Measurements from ENCODE around the gene LBH. TPM values are rescaled to one million over a fixed set of nuclear protein-coding genes. Genes with fewer than 3 reads are reported as not detected.

Gene LBH
- total and polyA plus RNA-seq, 7 donors = 4.2 to 51.8 (median 20.0) TPM

DNA sequence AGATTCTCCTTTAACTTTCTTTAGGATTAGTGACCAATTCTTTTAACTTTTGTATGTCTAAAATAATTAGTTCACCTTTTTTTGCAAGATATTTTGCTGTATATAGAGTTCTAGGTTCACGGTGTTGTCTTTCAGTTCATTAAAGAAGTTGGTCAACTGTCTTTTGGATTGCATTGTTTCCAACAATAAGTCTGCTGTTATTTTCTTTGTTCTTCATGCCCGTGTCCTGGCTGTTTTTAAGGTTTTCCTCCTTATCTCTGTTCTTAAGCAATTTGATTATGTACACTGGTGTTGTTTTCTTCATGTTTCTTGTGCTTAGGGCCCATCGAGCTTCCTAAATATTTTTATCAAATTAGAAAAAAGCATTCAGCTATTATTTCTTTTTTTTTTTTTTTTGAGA, 54.4 kb downstream of the LBH start:
- Histone ChIP-seq H3K36me3 (no peaks in the 10 kb centered on the region), H3K9me3 (no peaks in the 10 kb centered on the region), H3K27me3 (no peaks in the 10 kb centered on the region), H3K4me1 (peaks cover 0 to 14% (median 6%) of the 10 kb centered on the region in 4 donors), H3K27ac (no peak overlapping the region), H3K4me3 (no peak overlapping the region)
- TF ChIP-seq POLR2A (IDR thresholded peaks at IDR 0.05) (no peak), POLR2AphosphoS5 (IDR thresholded peaks at IDR 0.05) (no peak), EP300 (IDR thresholded peaks at IDR 0.05) (no peak)
- TF ChIP-seq, protein P1, sequence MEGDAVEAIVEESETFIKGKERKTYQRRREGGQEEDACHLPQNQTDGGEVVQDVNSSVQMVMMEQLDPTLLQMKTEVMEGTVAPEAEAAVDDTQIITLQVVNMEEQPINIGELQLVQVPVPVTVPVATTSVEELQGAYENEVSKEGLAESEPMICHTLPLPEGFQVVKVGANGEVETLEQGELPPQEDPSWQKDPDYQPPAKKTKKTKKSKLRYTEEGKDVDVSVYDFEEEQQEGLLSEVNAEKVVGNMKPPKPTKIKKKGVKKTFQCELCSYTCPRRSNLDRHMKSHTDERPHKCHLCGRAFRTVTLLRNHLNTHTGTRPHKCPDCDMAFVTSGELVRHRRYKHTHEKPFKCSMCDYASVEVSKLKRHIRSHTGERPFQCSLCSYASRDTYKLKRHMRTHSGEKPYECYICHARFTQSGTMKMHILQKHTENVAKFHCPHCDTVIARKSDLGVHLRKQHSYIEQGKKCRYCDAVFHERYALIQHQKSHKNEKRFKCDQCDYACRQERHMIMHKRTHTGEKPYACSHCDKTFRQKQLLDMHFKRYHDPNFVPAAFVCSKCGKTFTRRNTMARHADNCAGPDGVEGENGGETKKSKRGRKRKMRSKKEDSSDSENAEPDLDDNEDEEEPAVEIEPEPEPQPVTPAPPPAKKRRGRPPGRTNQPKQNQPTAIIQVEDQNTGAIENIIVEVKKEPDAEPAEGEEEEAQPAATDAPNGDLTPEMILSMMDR (IDR thresholded peaks at IDR 0.05) = no peak
- no peak for DNase-seq
- 86 to 93% methylated on average over 3 of the region's 3 CpGs for WGBS, 2 donors
- intact Hi-C loops (cut with DNase I) = no loop called here

DNA sequence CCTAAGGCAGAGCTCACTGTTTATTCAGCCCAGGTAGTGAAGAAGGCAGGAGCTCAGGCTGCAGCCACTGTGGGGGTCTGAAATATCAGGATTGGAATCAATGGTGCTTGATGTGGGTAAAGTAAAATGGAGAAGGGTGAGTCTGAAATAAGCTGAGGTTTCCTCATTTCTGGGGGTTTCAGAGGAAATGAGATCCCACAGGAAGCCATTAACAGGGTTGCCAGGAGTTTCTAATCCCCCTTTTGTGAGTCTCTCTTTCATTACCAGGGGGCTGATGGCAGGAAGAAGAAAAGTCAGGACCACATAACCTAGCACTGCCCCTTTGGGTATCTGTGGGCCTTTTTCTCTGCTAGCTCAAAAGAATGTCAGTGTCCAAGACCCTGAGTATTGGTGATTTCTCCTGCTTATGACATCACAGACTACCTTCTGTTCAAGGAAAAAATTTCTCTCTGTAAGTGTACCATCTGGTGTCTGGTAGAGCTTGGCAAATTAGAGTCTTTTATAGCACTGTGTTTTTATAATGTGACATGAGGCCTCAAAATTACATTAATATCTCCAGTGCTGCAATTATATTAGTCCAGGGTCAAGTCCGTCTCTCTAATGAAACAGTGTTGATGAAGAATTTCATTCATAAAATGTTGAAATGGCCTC, 56.0 kb downstream of the LBH start:
- Histone ChIP-seq H3K9me3 (no peaks in the 10 kb centered on the region), H3K36me3 (no peaks in the 10 kb centered on the region), H3K4me1 (peaks cover 0 to 9% (median 4%) of the 10 kb centered on the region in 4 donors), H3K27ac (no peak overlapping the region), H3K27me3 (no peaks in the 10 kb centered on the region), H3K4me3 (no peak overlapping the region)
- intact Hi-C loops (cut with DNase I) = no loop called here
- TF ChIP-seq POLR2A (IDR thresholded peaks at IDR 0.05) (no peak), POLR2AphosphoS5 (IDR thresholded peaks at IDR 0.05) (no peak), EP300 (IDR thresholded peaks at IDR 0.05) (no peak)
- TF ChIP-seq, protein P1 (IDR thresholded peaks at IDR 0.05) = no peak
- DNase-seq = no peak
- 84 to 92% methylated on average over 1 of the region's 1 CpG for WGBS, 2 donors

DNA sequence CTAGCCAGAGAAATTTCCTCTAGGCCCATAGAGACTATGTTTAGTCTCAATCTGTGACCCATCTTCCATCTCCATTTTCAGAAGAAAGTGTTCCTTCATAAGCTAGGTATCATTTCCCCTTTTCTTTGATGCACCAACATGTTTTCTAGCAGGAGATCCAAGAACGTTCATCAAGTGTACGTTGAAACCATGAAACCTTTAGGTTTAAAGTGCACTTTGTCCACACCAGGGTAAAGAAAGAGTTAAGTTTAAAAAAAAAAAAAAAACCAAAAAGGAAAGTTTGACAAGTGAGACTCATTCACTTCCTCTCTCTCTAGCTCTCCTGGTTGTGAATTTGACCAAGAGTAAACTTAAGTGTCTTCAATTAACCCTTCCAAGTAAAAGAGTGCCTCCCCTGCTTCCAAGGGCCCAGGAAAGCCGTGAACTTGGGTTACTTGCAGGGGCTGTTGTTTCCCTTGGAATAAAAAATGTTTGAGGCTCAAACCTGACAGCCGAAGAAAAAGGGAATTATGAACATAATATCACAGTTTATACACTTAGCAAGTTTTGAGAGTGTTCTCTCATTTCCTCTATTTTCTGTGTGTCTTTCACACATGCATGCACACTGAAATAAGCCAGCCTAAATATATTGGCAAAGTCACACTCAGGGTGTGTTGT, 56.7 kb downstream of the LBH start:
- Histone ChIP-seq H3K4me3 (no peak overlapping the region), H3K27me3 (no peaks in the 10 kb centered on the region), H3K9me3 (no peaks in the 10 kb centered on the region), H3K4me1 (peaks cover 0 to 14% (median 6%) of the 10 kb centered on the region in 4 donors), H3K27ac (no peak overlapping the region), H3K36me3 (no peaks in the 10 kb centered on the region)
- TF ChIP-seq POLR2AphosphoS5 (IDR thresholded peaks at IDR 0.05) (no peak), EP300 (IDR thresholded peaks at IDR 0.05) (no peak), POLR2A (IDR thresholded peaks at IDR 0.05) (no peak)
- TF ChIP-seq, protein P1 (IDR thresholded peaks at IDR 0.05) = no peak
- intact Hi-C loops (cut with DNase I) = no loop called here
- no peak for DNase-seq
- WGBS, 2 donors = 49 to 76% methylated on average over 4 of the region's 4 CpGs

DNA sequence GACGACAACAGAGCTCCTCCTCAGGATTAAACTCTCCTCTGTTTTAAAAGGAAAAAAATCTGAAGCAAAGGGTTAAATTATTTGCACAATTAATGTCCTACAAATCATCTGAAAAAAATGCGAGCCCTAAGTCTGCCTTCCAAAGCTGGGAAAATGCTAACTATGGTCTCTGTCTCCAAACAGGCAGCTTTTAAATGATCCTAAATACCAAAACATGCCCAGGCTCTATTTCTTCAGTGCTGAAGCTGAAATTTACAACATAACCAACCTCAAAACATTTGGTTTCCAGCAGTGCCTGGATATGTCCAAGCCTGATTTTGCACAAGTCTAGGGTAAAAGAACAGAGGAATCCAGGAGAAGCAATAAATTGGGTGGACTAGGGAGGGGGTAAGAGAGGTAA, 57.2 kb downstream of the LBH start:
- DNase-seq = no peak
- intact Hi-C loops (cut with DNase I) = no loop called here
- no peaks in the 10 kb centered on the region for H3K27me3 ChIP-seq
- TF ChIP-seq POLR2A (IDR thresholded peaks at IDR 0.05) (no peak), EP300 (IDR thresholded peaks at IDR 0.05) (no peak), POLR2AphosphoS5 (IDR thresholded peaks at IDR 0.05) (no peak)
- H3K4me3 ChIP-seq = no peak overlapping the region
- no peaks in the 10 kb centered on the region for H3K9me3 ChIP-seq
- WGBS, 2 donors = 61 to 84% methylated on average over 2 of the region's 2 CpGs
- no peaks in the 10 kb centered on the region for H3K36me3 ChIP-seq
- peaks cover 0 to 19% (median 11%) of the 10 kb centered on the region in 4 donors for H3K4me1 ChIP-seq
- H3K27ac ChIP-seq = no peak overlapping the region

DNA sequence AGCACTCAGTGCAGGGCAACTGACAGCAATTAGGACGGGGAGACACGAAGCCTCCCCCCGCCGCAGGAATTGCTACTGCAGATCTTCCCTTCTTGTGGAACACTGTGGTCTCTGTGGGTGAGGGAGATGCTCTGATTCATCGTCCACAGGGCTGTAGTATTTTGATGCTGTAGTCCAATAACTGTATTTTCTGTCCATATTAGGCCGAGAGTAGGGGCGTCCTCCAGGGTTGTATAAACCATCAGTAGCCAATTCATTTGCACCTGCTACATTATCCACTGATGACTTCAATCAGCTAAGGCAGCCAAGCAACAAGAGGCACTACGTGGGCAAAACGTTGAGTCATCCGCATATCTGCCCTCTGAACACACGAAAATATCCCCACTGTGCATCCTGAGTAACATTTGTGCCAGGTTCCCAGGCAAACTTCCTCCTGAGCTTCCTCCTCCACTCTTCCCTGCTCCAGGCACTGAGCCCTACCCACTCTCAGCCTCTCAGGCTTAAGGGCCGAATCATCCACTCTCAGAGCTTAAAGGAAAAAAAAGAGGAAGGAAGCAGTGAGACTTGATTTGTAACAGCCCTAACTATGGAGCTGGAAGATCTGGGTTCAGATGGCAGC, 62.1 kb downstream of the LBH start:
- no peaks in the 10 kb centered on the region for H3K9me3 ChIP-seq
- H3K4me3 ChIP-seq = no peak overlapping the region
- peaks cover 0 to 21% (median 12%) of the 10 kb centered on the region in 4 donors for H3K4me1 ChIP-seq
- no peak for DNase-seq
- 56 to 67% methylated on average over 12 of the region's 12 CpGs for WGBS, 2 donors
- no peaks in the 10 kb centered on the region for H3K36me3 ChIP-seq
- intact Hi-C loops (cut with DNase I) = no loop called here
- TF ChIP-seq POLR2AphosphoS5 (IDR thresholded peaks at IDR 0.05) (no peak), EP300 (IDR thresholded peaks at IDR 0.05) (no peak), POLR2A (IDR thresholded peaks at IDR 0.05) (no peak)
- TF ChIP-seq, protein P1 (IDR thresholded peaks at IDR 0.05) = no peak
- peak overlapping the region; percentile 16 to 74 (median 50) for H3K27ac ChIP-seq
- H3K27me3 ChIP-seq = no peaks in the 10 kb centered on the region

Data from sigmoid colon (tissue), 7 donors.